Hepatocyte (in vitro differentiated cells): ENCODE measurements around the gene NUP85.

Experiments used
- EZH2 ChIP-seq: fragments of 200-600 bp; sonication (generic); IDR thresholded peaks from 2 replicates; pipeline ENCODE4 v1.6.1; 2016; ENCODE audit warnings: antibody characterized with exemption, mild to moderate bottlenecking, borderline replicate concordance
- EZH2phosphoT487 ChIP-seq: fragments of 200-600 bp; sonication (generic); IDR thresholded peaks from one replicate; pipeline ENCODE4 v1.6.1; 2018; ENCODE audit warnings: antibody characterized with exemption, mild to moderate bottlenecking, low read depth, moderate library complexity; ENCODE audit not compliant: unreplicated experiment, severe bottlenecking
- TF ChIP-seq, protein P1 (sequence below): fragments of 200-600 bp; sonication (generic); IDR thresholded peaks from 2 replicates; pipeline ENCODE4 v1.5.1; 2016; ENCODE audit warnings: antibody characterized with exemption, mild to moderate bottlenecking; ENCODE audit not compliant: poor library complexity

DNA sequence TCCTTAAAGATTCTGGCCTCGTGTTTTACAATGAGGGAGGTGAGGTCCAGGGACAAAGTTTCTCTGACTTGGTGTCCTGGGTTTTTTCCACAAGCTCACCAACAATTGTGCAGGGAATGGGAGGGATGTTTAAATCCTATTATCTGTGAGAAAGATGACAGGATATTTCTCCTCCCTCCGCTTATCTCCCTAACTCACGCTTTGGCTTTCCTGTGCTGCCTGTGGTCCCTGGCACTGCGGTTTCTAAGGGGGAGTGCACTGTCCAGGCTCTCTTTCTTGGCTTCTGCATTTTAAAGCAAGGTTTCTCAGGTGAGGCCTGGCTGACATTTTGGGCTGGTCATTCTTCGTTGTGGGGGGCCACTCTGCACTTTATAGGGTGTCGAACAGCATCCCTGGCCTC lies 39.5 kb downstream of the NUP85 start:
- TF ChIP-seq EZH2, result no peak
- TF ChIP-seq, protein P1, sequence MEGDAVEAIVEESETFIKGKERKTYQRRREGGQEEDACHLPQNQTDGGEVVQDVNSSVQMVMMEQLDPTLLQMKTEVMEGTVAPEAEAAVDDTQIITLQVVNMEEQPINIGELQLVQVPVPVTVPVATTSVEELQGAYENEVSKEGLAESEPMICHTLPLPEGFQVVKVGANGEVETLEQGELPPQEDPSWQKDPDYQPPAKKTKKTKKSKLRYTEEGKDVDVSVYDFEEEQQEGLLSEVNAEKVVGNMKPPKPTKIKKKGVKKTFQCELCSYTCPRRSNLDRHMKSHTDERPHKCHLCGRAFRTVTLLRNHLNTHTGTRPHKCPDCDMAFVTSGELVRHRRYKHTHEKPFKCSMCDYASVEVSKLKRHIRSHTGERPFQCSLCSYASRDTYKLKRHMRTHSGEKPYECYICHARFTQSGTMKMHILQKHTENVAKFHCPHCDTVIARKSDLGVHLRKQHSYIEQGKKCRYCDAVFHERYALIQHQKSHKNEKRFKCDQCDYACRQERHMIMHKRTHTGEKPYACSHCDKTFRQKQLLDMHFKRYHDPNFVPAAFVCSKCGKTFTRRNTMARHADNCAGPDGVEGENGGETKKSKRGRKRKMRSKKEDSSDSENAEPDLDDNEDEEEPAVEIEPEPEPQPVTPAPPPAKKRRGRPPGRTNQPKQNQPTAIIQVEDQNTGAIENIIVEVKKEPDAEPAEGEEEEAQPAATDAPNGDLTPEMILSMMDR, result no peak
- no peak for TF ChIP-seq EZH2phosphoT487
